GM12878 (cell line): ENCODE measurements around the gene OPN5. TPM values are rescaled to one million over a fixed set of nuclear protein-coding genes. Genes with fewer than 3 reads are reported as not detected.

Source experiments
- CHD1 ChIP-seq: IDR thresholded peaks from 2 replicates; pipeline ENCODE4 v1.6.1; 2012; ENCODE audit warnings: low read depth, low read length, improper control_type of control experiment
- FOXM1 ChIP-seq: IDR thresholded peaks from 2 replicates; pipeline ENCODE4 v1.6.1; 2012; ENCODE audit warnings: low read depth, mild to moderate bottlenecking, inconsistent platforms, low read length, moderate library complexity
- NBN ChIP-seq: fragments of 450-650 bp; IDR thresholded peaks from 2 replicates; pipeline ENCODE4 v1.6.1; 2016
- SIX5 ChIP-seq: IDR thresholded peaks from 2 replicates; pipeline ENCODE4 v1.6.1; 2011; ENCODE audit warnings: mild to moderate bottlenecking, low read depth, low read length, moderate library complexity; ENCODE audit not compliant: severe bottlenecking
- WRNIP1 ChIP-seq: IDR thresholded peaks from 2 replicates; pipeline ENCODE4 v1.6.1; 2011; ENCODE audit warnings: low read depth, low read length, improper control_type of control experiment, borderline replicate concordance
- polyA plus RNA-seq, 11 experiments: library from polyadenylated mRNA; depleted of rRNA in 4 of 11; unstranded in 6 of 11; stranded (reverse) in 5 of 11; fragments of >200 nt; fragmentation: Nextera tagmentation in 4 of 11; fragmentation: Illumina TruSeq in 1 of 11; extraction: Ambion mirVana in 4 of 11; extraction: Trizol in 1 of 11; gene quantifications; 1 replicate in 1 of 11; 2 replicates in 10 of 11; pipeline versions ENCODE4 v1.2.1 to v1.2.3, GENCODE V29; 2011 to 2016; ENCODE audit warnings: inconsistent platforms in 2 of 11, missing spikeins in 2 of 11, low read depth in 1 of 11
- total RNA-seq, 4 experiments: library from RNA; depleted of rRNA in 3 of 4; stranded (reverse); fragments of >200 nt in 3 of 4; fragmentation: Illumina TruSeq in 1 of 4; extraction: Trizol in 1 of 4; gene quantifications; 2 replicates each; pipeline versions ENCODE4 v1.2.1 to v1.2.3, GENCODE V29; 2013 to 2021
- TF ChIP-seq, protein P1 (sequence below): fragments of 150-350 bp; IDR thresholded peaks from 2 replicates; pipeline ENCODE4 v1.6.1; 2016; ENCODE audit warnings: low read depth, low read length
- TF ChIP-seq, protein P2 (sequence below): IDR thresholded peaks from 2 replicates; pipeline ENCODE4 v1.6.1; 2012; ENCODE audit warnings: low read depth, low read length, improper control_type of control experiment
- TF ChIP-seq, protein P3 (sequence below): fragments of 450-650 bp; IDR thresholded peaks from 2 replicates; pipeline ENCODE4 v1.6.1; 2014; ENCODE audit warnings: mild to moderate bottlenecking
- TF ChIP-seq, protein P4 (sequence below): fragments of 450-650 bp; formaldehyde crosslinking; IDR thresholded peaks from 2 replicates; pipeline ENCODE4 v1.5.0; 2022; ENCODE audit warnings: mild to moderate bottlenecking, missing genetic modification characterization

Gene OPN5
- total and polyA plus RNA-seq, 10 of the 15 experiments (the other 5 are each of a cell fraction or from before 2014, with no cell fraction given) = not detected

DNA sequence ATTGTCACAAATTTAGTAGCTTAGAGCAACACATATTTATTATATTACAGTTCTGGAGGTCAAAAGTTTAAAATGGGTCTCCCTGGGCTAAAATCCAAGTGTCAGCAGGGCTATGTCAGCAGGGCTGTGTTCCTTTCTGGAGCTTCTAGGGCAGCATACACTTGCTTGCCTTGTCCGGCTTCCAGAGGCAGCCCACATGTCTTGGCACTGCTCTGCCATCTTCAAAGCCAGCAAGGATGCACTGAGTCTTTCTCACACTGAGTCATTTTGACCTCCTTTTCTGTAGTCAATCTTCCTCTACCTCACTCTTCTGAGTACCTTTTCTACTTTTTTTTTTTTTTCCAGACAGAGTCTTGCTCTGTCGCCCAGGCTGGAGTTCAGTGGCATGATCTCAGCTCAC lies 44.4 kb upstream of the OPN5 start (continued):
- TF ChIP-seq, protein P1, sequence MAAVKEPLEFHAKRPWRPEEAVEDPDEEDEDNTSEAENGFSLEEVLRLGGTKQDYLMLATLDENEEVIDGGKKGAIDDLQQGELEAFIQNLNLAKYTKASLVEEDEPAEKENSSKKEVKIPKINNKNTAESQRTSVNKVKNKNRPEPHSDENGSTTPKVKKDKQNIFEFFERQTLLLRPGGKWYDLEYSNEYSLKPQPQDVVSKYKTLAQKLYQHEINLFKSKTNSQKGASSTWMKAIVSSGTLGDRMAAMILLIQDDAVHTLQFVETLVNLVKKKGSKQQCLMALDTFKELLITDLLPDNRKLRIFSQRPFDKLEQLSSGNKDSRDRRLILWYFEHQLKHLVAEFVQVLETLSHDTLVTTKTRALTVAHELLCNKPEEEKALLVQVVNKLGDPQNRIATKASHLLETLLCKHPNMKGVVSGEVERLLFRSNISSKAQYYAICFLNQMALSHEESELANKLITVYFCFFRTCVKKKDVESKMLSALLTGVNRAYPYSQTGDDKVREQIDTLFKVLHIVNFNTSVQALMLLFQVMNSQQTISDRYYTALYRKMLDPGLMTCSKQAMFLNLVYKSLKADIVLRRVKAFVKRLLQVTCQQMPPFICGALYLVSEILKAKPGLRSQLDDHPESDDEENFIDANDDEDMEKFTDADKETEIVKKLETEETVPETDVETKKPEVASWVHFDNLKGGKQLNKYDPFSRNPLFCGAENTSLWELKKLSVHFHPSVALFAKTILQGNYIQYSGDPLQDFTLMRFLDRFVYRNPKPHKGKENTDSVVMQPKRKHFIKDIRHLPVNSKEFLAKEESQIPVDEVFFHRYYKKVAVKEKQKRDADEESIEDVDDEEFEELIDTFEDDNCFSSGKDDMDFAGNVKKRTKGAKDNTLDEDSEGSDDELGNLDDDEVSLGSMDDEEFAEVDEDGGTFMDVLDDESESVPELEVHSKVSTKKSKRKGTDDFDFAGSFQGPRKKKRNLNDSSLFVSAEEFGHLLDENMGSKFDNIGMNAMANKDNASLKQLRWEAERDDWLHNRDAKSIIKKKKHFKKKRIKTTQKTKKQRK = no peak
- TF ChIP-seq, protein P2, sequence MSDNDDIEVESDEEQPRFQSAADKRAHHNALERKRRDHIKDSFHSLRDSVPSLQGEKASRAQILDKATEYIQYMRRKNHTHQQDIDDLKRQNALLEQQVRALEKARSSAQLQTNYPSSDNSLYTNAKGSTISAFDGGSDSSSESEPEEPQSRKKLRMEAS = no peak
- TF ChIP-seq SIX5 = no peak
- TF ChIP-seq FOXM1 = no peak
- no peak for TF ChIP-seq WRNIP1
- TF ChIP-seq CHD1 = no peak
- TF ChIP-seq, protein P3, sequence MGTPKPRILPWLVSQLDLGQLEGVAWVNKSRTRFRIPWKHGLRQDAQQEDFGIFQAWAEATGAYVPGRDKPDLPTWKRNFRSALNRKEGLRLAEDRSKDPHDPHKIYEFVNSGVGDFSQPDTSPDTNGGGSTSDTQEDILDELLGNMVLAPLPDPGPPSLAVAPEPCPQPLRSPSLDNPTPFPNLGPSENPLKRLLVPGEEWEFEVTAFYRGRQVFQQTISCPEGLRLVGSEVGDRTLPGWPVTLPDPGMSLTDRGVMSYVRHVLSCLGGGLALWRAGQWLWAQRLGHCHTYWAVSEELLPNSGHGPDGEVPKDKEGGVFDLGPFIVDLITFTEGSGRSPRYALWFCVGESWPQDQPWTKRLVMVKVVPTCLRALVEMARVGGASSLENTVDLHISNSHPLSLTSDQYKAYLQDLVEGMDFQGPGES = no peak
- TF ChIP-seq, protein P4, sequence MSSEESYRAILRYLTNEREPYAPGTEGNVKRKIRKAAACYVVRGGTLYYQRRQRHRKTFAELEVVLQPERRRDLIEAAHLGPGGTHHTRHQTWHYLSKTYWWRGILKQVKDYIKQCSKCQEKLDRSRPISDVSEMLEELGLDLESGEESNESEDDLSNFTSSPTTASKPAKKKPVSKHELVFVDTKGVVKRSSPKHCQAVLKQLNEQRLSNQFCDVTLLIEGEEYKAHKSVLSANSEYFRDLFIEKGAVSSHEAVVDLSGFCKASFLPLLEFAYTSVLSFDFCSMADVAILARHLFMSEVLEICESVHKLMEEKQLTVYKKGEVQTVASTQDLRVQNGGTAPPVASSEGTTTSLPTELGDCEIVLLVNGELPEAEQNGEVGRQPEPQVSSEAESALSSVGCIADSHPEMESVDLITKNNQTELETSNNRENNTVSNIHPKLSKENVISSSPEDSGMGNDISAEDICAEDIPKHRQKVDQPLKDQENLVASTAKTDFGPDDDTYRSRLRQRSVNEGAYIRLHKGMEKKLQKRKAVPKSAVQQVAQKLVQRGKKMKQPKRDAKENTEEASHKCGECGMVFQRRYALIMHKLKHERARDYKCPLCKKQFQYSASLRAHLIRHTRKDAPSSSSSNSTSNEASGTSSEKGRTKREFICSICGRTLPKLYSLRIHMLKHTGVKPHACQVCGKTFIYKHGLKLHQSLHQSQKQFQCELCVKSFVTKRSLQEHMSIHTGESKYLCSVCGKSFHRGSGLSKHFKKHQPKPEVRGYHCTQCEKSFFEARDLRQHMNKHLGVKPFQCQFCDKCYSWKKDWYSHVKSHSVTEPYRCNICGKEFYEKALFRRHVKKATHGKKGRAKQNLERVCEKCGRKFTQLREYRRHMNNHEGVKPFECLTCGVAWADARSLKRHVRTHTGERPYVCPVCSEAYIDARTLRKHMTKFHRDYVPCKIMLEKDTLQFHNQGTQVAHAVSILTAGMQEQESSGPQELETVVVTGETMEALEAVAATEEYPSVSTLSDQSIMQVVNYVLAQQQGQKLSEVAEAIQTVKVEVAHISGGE (CRISPR knock-in tag) = no peak
- no peak for TF ChIP-seq NBN
